ENCODE data around the gene NFKBIE. TPM values are rescaled to one million over a fixed set of nuclear protein-coding genes. Genes with fewer than 3 reads are reported as not detected.

NFKBIE gene
- total RNA-seq, 1 experiment from 2014 or later, result 9.7 TPM

GRCh38 chr6:44216677-44217331 lies 48.5 kb downstream of the NFKBIE start, which contains the start of gene MYMX:
MYMX (plus strand) TSS chr6:44216926; CDS start chr6:44217472, 546 bp downstream.
- Histone ChIP-seq H3K18ac (ENCODE audit: insufficient read length, low read depth, low read length) (no peak within 1 kb of the TSS), H2BK120ac (ENCODE audit: low read depth, low read length, poor library complexity, severe bottlenecking) (no peak within 1 kb of the TSS), H2AK5ac (ENCODE audit: insufficient read length, low read length) (no peak within 1 kb of the TSS), H2BK12ac (ENCODE audit: insufficient read length, low read depth, low read length) (no peak within 1 kb of the TSS), H3K79me1 (ENCODE audit: insufficient read depth, low read depth, low read length, poor library complexity, severe bottlenecking) (no peaks in the 10 kb centered on the region), H4K91ac (ENCODE audit: insufficient read length, low read depth, low read length) (no peak within 1 kb of the TSS), H2BK15ac (ENCODE audit: low read depth, low read length) (no peak within 1 kb of the TSS), H3K23ac (ENCODE audit: insufficient read length, low read depth, low read length) (no peak within 1 kb of the TSS), H2BK20ac (ENCODE audit: low read depth, low read length, poor library complexity, severe bottlenecking) (no peak within 1 kb of the TSS), H3K27ac (ENCODE audit: insufficient read length, low read depth, low read length) (no peak within 1 kb of the TSS), H2BK5ac (ENCODE audit: insufficient read length, low read length) (no peak within 1 kb of the TSS), H3K27me3 (ENCODE audit: insufficient read depth, low read length) (no peaks in the 10 kb centered on the region), H3K9me3 (ENCODE audit: control insufficient read depth, low read depth, low read length) (no peaks in the 10 kb centered on the region), H4K5ac (ENCODE audit: insufficient read length, low read depth, low read length) (no peak within 1 kb of the TSS), H4K20me1 (ENCODE audit: control insufficient read depth, insufficient read depth, insufficient read length) (no peaks in the 10 kb centered on the region), H3K56ac (ENCODE audit: insufficient read length, low read depth, low read length) (no peak within 1 kb of the TSS), H3K14ac (ENCODE audit: insufficient read depth, low read length) (no peak within 1 kb of the TSS; the same call in 1 of the 2 replicates), H3K4ac (ENCODE audit: low read depth, low read length) (no peak within 1 kb of the TSS), H3K23me2 (ENCODE audit: insufficient read length, low read depth, low read length, poor library complexity, severe bottlenecking) (peaks cover 8% of the 10 kb centered on the region), H3K4me1 (ENCODE audit: insufficient read depth, low read length) (peaks cover 16% of the 10 kb centered on the region; the same call in 1 of the 2 replicates), H3T11ph (ENCODE audit: low read length) (no peak within 1 kb of the TSS), H3K9ac (ENCODE audit: extremely low read depth, insufficient read length, low read length) (peak within 1 kb of the TSS; percentile 1), H2AFZ (ENCODE audit: low read length) (no peak within 1 kb of the TSS), H3K79me2 (ENCODE audit: insufficient read depth, low read length) (no peaks in the 10 kb centered on the region), H4K8ac (replicated peaks; ENCODE audit: insufficient read length, low read depth, low read length) (no peak within 1 kb of the TSS), H3K4me2 (ENCODE audit: insufficient read depth, insufficient read length, low read length) (peak within 1 kb of the TSS; percentile 1)
- no CpG with 5 or more reads among the region's 7 CpGs for WGBS (ENCODE audit: extremely low coverage, insufficient read length, low lambda C conversion rate)
- DNase-seq, result peak; percentile 72
- peaks cover 38 to 39% of the 10 kb centered on the region in 2 experiments for H3K4me1 Mint-ChIP-seq
- peaks cover 0 to 3% (median 0%) of the 10 kb centered on the region in 3 experiments; a peak in 2 of 7 replicates for H3K36me3 Mint-ChIP-seq (ENCODE audit: insufficient read depth in 1 of 3, low read depth in 3 of 3)
- peaks cover 4% of the 10 kb centered on the region for H3K27me3 Mint-ChIP-seq (ENCODE audit: low read depth)
- peak within 1 kb of the TSS; percentile 33 to 70 for H3K4me3 Mint-ChIP-seq
- no peak for TF ChIP-seq CTCF (conservative IDR thresholded peaks at IDR 0.05)
- peak within 1 kb of the TSS; percentile 58 to 100 (median 67); a peak in 4 of 7 replicates for H3K27ac Mint-ChIP-seq
- no peaks in the 10 kb centered on the region for H3K9me3 Mint-ChIP-seq

All from H9 (cell line).